RWPE2 (cell line): ENCODE results near the gene PTN.

ENCODE experiments used
- ATAC-seq: fragments of 200-7000 bp; cut with Tn5 transposase; 3 replicates; pipeline ENCODE4 v1.9.1; 2021; ENCODE audit warnings: low read depth
- DNase-seq: peaks from one replicate; pipeline ENCODE4 v3.0.0-alpha.2; 2020; ENCODE audit warnings: low spot score
- H3K27ac ChIP-seq: fragments of 450-650 bp; 2 replicates; pipeline ENCODE4 v1.5.1; 2017; ENCODE audit warnings: mild to moderate bottlenecking; ENCODE audit not compliant: poor library complexity, severe bottlenecking
- H3K27me3 ChIP-seq: fragments of 250-450 bp; sonication (Bioruptor Pico); 2 replicates; pipeline ENCODE4 v1.5.1; 2021; ENCODE audit warnings: mild to moderate bottlenecking, moderate library complexity; ENCODE audit not compliant: insufficient read depth, poor library complexity, severe bottlenecking
- H3K36me3 ChIP-seq: fragments of 250-450 bp; sonication (Bioruptor Pico); 2 replicates; pipeline ENCODE4 v1.5.1; 2020; ENCODE audit warnings: low read depth, mild to moderate bottlenecking, moderate library complexity
- H3K4me1 ChIP-seq: fragments of 250-450 bp; sonication (Bioruptor Pico); 2 replicates; pipeline ENCODE4 v1.5.1; 2021; ENCODE audit warnings: mild to moderate bottlenecking, moderate library complexity; ENCODE audit not compliant: insufficient read depth, poor library complexity, severe bottlenecking
- H3K4me3 ChIP-seq: fragments of 250-450 bp; sonication (Bioruptor Pico); 2 replicates; pipeline ENCODE4 v1.5.1; 2021; ENCODE audit warnings: mild to moderate bottlenecking, moderate library complexity; ENCODE audit not compliant: severe bottlenecking
- H3K9me3 ChIP-seq: fragments of 250-450 bp; sonication (Bioruptor Pico); 2 replicates; pipeline ENCODE4 v1.5.1; 2021; ENCODE audit warnings: mild to moderate bottlenecking, moderate library complexity; ENCODE audit not compliant: severe bottlenecking
- TF ChIP-seq, protein P1 (sequence below): fragments of 450-650 bp; IDR thresholded peaks from one replicate; pipeline ENCODE4 v1.5.1; 2017; ENCODE audit warnings: mild to moderate bottlenecking, moderate library complexity; ENCODE audit not compliant: poor library complexity, severe bottlenecking

PTN gene, protein sequence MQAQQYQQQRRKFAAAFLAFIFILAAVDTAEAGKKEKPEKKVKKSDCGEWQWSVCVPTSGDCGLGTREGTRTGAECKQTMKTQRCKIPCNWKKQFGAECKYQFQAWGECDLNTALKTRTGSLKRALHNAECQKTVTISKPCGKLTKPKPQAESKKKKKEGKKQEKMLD

DNA sequence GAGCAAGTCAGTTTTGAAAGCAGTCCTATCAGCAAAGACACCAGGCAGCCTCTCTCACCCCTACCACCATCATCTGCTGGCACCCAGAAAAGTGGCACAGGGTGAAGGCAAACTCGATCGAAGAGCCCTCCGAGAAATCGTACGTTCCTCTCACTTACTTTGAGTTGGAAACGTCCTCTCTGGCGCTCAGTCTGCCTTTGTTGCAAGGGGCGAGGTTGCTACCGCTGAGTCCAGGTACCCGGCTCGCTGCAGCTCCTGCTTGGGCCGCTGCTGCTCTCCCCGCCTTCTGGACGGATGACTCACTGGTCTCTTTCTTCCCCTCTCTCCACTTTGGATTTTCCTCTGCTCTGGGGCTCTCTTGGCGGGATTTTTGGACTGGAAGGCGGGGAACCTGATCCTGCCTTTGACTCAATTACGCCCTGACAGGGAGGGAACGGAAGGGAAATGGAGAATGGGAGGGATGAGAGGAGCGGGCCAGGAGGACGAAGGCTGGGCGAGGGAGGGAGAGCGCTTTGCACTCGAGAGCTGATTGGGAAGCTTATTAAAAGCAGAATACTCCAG lies at the start of gene PTN:
TSS of gene PTN (minus strand) at position 453 of the 561 bp plus-strand sequence. CDS start 88,760 bp downstream, outside the sequence.
- Histone ChIP-seq H3K4me3 (peak within 1 kb of the TSS; percentile 2), H3K27me3 (peaks cover 11% of the 10 kb centered on the region), H3K27ac (no peak within 1 kb of the TSS), H3K9me3 (no peaks in the 10 kb centered on the region), H3K4me1 (no peaks in the 10 kb centered on the region), H3K36me3 (no peaks in the 10 kb centered on the region)
- ATAC-seq (peak; percentile 93), DNase-seq (no peak)
- TF ChIP-seq, protein P1, sequence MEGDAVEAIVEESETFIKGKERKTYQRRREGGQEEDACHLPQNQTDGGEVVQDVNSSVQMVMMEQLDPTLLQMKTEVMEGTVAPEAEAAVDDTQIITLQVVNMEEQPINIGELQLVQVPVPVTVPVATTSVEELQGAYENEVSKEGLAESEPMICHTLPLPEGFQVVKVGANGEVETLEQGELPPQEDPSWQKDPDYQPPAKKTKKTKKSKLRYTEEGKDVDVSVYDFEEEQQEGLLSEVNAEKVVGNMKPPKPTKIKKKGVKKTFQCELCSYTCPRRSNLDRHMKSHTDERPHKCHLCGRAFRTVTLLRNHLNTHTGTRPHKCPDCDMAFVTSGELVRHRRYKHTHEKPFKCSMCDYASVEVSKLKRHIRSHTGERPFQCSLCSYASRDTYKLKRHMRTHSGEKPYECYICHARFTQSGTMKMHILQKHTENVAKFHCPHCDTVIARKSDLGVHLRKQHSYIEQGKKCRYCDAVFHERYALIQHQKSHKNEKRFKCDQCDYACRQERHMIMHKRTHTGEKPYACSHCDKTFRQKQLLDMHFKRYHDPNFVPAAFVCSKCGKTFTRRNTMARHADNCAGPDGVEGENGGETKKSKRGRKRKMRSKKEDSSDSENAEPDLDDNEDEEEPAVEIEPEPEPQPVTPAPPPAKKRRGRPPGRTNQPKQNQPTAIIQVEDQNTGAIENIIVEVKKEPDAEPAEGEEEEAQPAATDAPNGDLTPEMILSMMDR, result no peak

DNA sequence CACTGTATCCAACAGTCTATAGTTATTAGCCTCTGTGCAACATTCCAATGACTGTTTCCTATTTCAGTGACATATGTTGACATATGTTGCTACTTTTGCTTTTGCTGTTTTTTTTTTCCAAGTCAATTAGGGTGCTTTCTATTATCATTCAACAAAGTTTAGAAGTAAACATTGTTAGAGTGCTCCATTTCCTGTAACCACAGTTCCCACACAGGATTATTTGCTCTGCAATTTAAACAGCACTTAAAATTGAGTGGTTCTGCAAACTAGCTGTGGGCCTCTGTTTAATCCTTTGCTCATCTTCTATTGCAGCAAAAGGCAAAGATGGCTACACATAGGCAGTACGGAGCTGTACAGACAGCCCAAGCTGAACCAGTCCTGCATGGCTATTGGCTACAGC lies 46.5 kb upstream of the PTN start:
- Histone ChIP-seq H3K4me1 (no peaks in the 10 kb centered on the region), H3K9me3 (no peaks in the 10 kb centered on the region), H3K4me3 (no peak overlapping the region), H3K27me3 (peaks cover 3% of the 10 kb centered on the region), H3K27ac (no peak overlapping the region), H3K36me3 (no peaks in the 10 kb centered on the region)
- no peak for DNase-seq
- ATAC-seq, result no peak
- TF ChIP-seq, protein P1, result no peak

DNA sequence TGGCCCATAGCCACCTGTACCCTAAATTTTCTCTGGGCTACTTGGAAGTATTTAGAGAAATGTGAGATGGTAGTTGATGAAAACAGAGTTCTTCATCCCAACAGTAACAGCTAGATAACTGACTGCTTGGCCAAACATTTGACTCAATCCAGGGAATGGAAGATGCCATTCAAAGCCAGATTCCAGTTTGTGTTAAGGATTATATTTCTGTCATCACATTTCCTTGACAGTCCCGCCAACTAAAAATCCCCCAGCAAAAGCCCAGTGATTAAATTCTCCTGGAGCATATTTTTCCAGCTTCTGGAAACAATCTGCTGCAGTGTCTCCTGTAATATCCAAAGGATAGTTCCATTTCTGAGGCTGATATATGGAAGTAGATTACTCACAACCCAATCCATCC lies 45.4 kb upstream of the PTN start:
- H3K27ac ChIP-seq, result no peak overlapping the region
- no peak for DNase-seq
- H3K36me3 ChIP-seq, result no peaks in the 10 kb centered on the region
- no peak for ATAC-seq
- TF ChIP-seq, protein P1, result no peak
- H3K4me1 ChIP-seq, result no peaks in the 10 kb centered on the region
- H3K4me3 ChIP-seq, result no peak overlapping the region
- no peaks in the 10 kb centered on the region for H3K9me3 ChIP-seq
- peaks cover 12% of the 10 kb centered on the region for H3K27me3 ChIP-seq

DNA sequence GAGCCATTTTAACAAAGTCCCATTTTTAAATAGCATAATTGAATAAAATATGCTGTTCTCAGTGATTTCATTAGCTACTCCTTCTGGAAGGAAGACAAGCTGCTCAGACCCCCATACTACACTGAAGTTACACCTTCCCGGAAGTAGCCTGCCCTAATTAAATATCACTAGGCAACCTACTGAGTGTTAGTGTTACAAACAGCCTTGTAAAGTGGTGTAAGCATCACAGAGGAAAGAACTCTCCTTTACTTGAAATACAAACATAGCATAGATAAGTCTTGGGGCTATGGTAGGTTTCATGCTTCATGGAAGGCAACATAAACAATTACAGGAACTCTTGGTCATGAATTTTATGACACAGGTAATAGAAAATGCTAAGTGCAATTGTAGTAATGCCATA lies 43.4 kb upstream of the PTN start:
- Histone ChIP-seq H3K27ac (no peak overlapping the region), H3K4me3 (no peak overlapping the region), H3K9me3 (no peaks in the 10 kb centered on the region), H3K36me3 (no peaks in the 10 kb centered on the region), H3K4me1 (no peaks in the 10 kb centered on the region), H3K27me3 (peaks cover 21% of the 10 kb centered on the region)
- ATAC-seq (no peak), DNase-seq (no peak)
- TF ChIP-seq, protein P1, result no peak

DNA sequence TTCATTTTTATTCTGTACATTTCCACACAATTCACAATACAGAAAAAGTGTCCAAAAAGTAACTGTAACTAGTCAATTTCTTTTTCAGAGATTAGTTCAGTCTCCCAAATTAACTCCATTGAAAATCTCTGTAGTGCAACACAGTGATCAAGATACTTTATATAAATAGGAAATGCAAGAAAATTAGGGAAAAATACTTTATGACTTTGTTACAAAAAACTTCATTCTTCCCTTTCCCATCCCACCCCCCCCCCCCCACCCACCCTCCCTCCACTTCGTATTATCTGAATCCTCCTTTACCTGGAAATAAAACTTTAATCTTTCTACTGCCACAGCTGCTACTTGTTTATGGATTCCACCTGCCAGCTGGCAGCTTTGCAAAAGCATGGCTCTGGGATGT lies 37.5 kb upstream of the PTN start:
- Histone ChIP-seq H3K9me3 (no peaks in the 10 kb centered on the region), H3K27ac (no peak overlapping the region), H3K4me3 (no peak overlapping the region), H3K27me3 (peaks cover 20% of the 10 kb centered on the region), H3K36me3 (no peaks in the 10 kb centered on the region), H3K4me1 (no peaks in the 10 kb centered on the region)
- ATAC-seq (no peak), DNase-seq (no peak)
- TF ChIP-seq, protein P1, result no peak
